ENCODE measurements around the gene CHTF18.
"Not testable (repeated sequence)": the region's sequence is repeated elsewhere in the genome, so short reads cannot be mapped to it uniquely, and the experiment has no call there.

Gene CHTF18

GRCh38 chr16:813204-813915, 24.9 kb downstream of the CHTF18 start:
- Mint-ChIP-seq H3K27ac (no peak overlapping the region), H3K4me3 (no peak overlapping the region), H3K4me1 (ENCODE audit: low read depth) (peaks cover 6% of the 10 kb centered on the region), H3K27me3 (peaks cover 75% of the 10 kb centered on the region), H3K9me3 (no peaks in the 10 kb centered on the region), H3K36me3 (ENCODE audit: low read depth) (no peaks in the 10 kb centered on the region)
- intact Hi-C loops (cut with micrococcal nuclease), result no loop called here

GRCh38 chr16:813916-814412, 25.5 kb downstream of the CHTF18 start:
- H3K27me3 Mint-ChIP-seq, result peaks cover 73% of the 10 kb centered on the region
- intact Hi-C loops (cut with micrococcal nuclease), result loop anchor here (2.0 kb wide), 1 partner anchor 241 kb away; no protein-coding TSS in a partner anchor
- H3K4me1 Mint-ChIP-seq (ENCODE audit: low read depth), result peaks cover under 1% of the 10 kb centered on the region
- no peaks in the 10 kb centered on the region for H3K9me3 Mint-ChIP-seq
- H3K4me3 Mint-ChIP-seq, result no peak overlapping the region
- H3K36me3 Mint-ChIP-seq (ENCODE audit: low read depth), result no peaks in the 10 kb centered on the region
- no peak overlapping the region for H3K27ac Mint-ChIP-seq

- H3K9me3 Mint-ChIP-seq, result no peaks in the 10 kb centered on the region
- H3K27ac Mint-ChIP-seq, result no peak overlapping the region
- H3K36me3 Mint-ChIP-seq (ENCODE audit: low read depth), result no peaks in the 10 kb centered on the region
- H3K27me3 Mint-ChIP-seq, result peaks cover 81% of the 10 kb centered on the region
- intact Hi-C loops (cut with micrococcal nuclease), result loop anchor here (2.0 kb wide), 1 partner anchor 240 kb away; no protein-coding TSS in a partner anchor
- H3K4me3 Mint-ChIP-seq, result no peak overlapping the region
- H3K4me1 Mint-ChIP-seq (ENCODE audit: low read depth), result no peaks in the 10 kb centered on the region
Measured at GRCh38 chr16:814974-815373, 26.6 kb downstream of the CHTF18 start.

GRCh38 chr16:815861-816260, 27.4 kb downstream of the CHTF18 start:
- no peaks in the 10 kb centered on the region for H3K36me3 Mint-ChIP-seq (ENCODE audit: low read depth)
- no peak overlapping the region for H3K4me3 Mint-ChIP-seq
- intact Hi-C loops (cut with micrococcal nuclease), result loop anchor here (2.0 kb wide), 1 partner anchor 239 kb away; no protein-coding TSS in a partner anchor
- H3K9me3 Mint-ChIP-seq, result no peaks in the 10 kb centered on the region
- H3K27me3 Mint-ChIP-seq, result peaks cover 81% of the 10 kb centered on the region
- H3K27ac Mint-ChIP-seq, result no peak overlapping the region
- no peaks in the 10 kb centered on the region for H3K4me1 Mint-ChIP-seq (ENCODE audit: low read depth)

- Mint-ChIP-seq H3K36me3 (ENCODE audit: low read depth) (no peaks in the 10 kb centered on the region), H3K4me3 (no peak overlapping the region), H3K4me1 (ENCODE audit: low read depth) (no peaks in the 10 kb centered on the region), H3K9me3 (no peaks in the 10 kb centered on the region), H3K27ac (no peak overlapping the region), H3K27me3 (peaks cover 73% of the 10 kb centered on the region)
- intact Hi-C loops (cut with micrococcal nuclease), result no loop called here
Measured at GRCh38 chr16:817001-817906, 28.8 kb downstream of the CHTF18 start.

GRCh38 chr16:818132-818531, 29.7 kb downstream of the CHTF18 start:
- H3K4me3 Mint-ChIP-seq, result no peak overlapping the region
- no peaks in the 10 kb centered on the region for H3K36me3 Mint-ChIP-seq (ENCODE audit: low read depth)
- no peaks in the 10 kb centered on the region for H3K4me1 Mint-ChIP-seq (ENCODE audit: low read depth)
- peaks cover 65% of the 10 kb centered on the region for H3K27me3 Mint-ChIP-seq
- intact Hi-C loops (cut with micrococcal nuclease), result no loop called here
- H3K27ac Mint-ChIP-seq, result no peak overlapping the region
- no peaks in the 10 kb centered on the region for H3K9me3 Mint-ChIP-seq

GRCh38 chr16:818592-818991, 30.2 kb downstream of the CHTF18 start:
- Mint-ChIP-seq H3K4me1 (ENCODE audit: low read depth) (no peaks in the 10 kb centered on the region), H3K27me3 (peaks cover 61% of the 10 kb centered on the region), H3K4me3 (no peak overlapping the region), H3K36me3 (ENCODE audit: low read depth) (no peaks in the 10 kb centered on the region), H3K9me3 (no peaks in the 10 kb centered on the region), H3K27ac (no peak overlapping the region)
- intact Hi-C loops (cut with micrococcal nuclease), result no loop called here

- H3K27me3 Mint-ChIP-seq, result peaks cover 53% of the 10 kb centered on the region
- H3K36me3 Mint-ChIP-seq (ENCODE audit: low read depth), result no peaks in the 10 kb centered on the region
- intact Hi-C loops (cut with micrococcal nuclease), result no loop called here
- H3K9me3 Mint-ChIP-seq, result no peaks in the 10 kb centered on the region
- H3K4me3 Mint-ChIP-seq, result no peak overlapping the region
- H3K4me1 Mint-ChIP-seq (ENCODE audit: low read depth), result no peaks in the 10 kb centered on the region
- H3K27ac Mint-ChIP-seq, result no peak overlapping the region
Measured at GRCh38 chr16:819336-820043, 31.1 kb downstream of the CHTF18 start.

GRCh38 chr16:820044-820408, 31.6 kb downstream of the CHTF18 start:
- H3K27me3 Mint-ChIP-seq, result peaks cover 47% of the 10 kb centered on the region
- intact Hi-C loops (cut with micrococcal nuclease); H3K9me3 Mint-ChIP-seq; H3K36me3 Mint-ChIP-seq (ENCODE audit: low read depth); H3K27ac Mint-ChIP-seq; H3K4me1 Mint-ChIP-seq (ENCODE audit: low read depth); H3K4me3 Mint-ChIP-seq: not testable (repeated sequence)

- no peak overlapping the region for H3K4me3 Mint-ChIP-seq
- H3K27ac Mint-ChIP-seq, result no peak overlapping the region
- no peaks in the 10 kb centered on the region for H3K4me1 Mint-ChIP-seq (ENCODE audit: low read depth)
- H3K36me3 Mint-ChIP-seq (ENCODE audit: low read depth), result no peaks in the 10 kb centered on the region
- peaks cover 44% of the 10 kb centered on the region for H3K27me3 Mint-ChIP-seq
- H3K9me3 Mint-ChIP-seq, result no peaks in the 10 kb centered on the region
- intact Hi-C loops (cut with micrococcal nuclease), result no loop called here
Measured at GRCh38 chr16:820748-821147, 32.3 kb downstream of the CHTF18 start.

GRCh38 chr16:821751-822150, 33.3 kb downstream of the CHTF18 start:
- intact Hi-C loops (cut with micrococcal nuclease), result no loop called here
- H3K4me1 Mint-ChIP-seq (ENCODE audit: low read depth), result no peaks in the 10 kb centered on the region
- no peaks in the 10 kb centered on the region for H3K9me3 Mint-ChIP-seq
- H3K27me3 Mint-ChIP-seq, result peaks cover 35% of the 10 kb centered on the region
- H3K4me3 Mint-ChIP-seq, result no peak overlapping the region
- H3K27ac Mint-ChIP-seq, result no peak overlapping the region
- no peaks in the 10 kb centered on the region for H3K36me3 Mint-ChIP-seq (ENCODE audit: low read depth)

GRCh38 chr16:822174-822908, 33.9 kb downstream of the CHTF18 start:
- Mint-ChIP-seq H3K27ac (no peak overlapping the region), H3K4me1 (ENCODE audit: low read depth) (no peaks in the 10 kb centered on the region), H3K36me3 (ENCODE audit: low read depth) (no peaks in the 10 kb centered on the region), H3K27me3 (peaks cover 29% of the 10 kb centered on the region), H3K4me3 (no peak overlapping the region), H3K9me3 (no peaks in the 10 kb centered on the region)
- intact Hi-C loops (cut with micrococcal nuclease), result no loop called here

GRCh38 chr16:822909-823297, 34.5 kb downstream of the CHTF18 start:
- Mint-ChIP-seq H3K4me3 (no peak overlapping the region), H3K4me1 (ENCODE audit: low read depth) (no peaks in the 10 kb centered on the region), H3K36me3 (ENCODE audit: low read depth) (no peaks in the 10 kb centered on the region), H3K9me3 (no peaks in the 10 kb centered on the region), H3K27ac (no peak overlapping the region), H3K27me3 (peaks cover 25% of the 10 kb centered on the region)
- intact Hi-C loops (cut with micrococcal nuclease), result no loop called here
